GM21390 (cell line): ENCODE measurements around the gene GORASP1.

ENCODE experiments used
- ATAC-seq: cut with Tn5 transposase; IDR thresholded peaks from one replicate; pipeline ENCODE4 v1.9.1; 2021; ENCODE audit not compliant: unreplicated experiment

GORASP1 gene

DNA sequence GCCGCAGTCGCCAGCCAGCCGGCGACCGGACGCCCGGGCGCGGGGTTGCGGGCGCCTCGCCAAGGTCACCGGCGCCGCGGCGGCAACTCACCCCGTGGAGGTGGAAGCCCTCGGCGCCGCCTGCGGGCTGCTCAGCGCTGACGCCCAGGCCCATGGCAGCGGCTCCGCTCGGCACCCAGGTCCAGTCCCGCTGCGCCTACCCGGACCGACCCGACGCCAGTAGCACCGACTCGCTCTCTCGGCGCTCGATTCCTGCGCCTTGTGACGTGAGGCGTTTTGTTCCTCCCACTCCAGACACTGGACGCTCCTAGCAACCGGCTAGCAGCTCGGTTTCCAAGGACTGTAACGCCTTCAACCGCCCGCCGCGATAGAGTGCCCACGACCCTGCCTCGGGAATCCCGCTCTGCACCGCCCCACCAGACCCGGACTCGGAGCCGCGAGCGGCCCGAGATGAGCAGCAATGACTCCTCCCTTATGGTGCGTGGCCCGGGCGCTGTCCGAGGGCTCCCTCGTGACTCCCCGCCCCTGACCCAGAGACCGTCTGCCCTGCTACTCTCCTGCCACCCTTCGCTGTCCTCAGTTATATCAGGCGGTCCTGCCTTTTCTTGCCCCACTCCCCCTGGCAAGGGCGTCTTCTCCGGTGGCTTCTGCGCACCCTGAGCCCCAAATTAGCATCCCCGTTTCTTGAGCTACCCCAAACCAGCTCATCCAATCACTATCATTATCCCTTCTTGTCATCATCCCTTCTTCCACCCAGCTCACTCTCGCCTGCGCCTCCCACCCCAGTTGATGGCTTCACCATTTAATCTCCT, at the start of gene GORASP1, which contains the start of gene TTC21A:
TSS of gene GORASP1 (minus strand) at position 240 of the 812 bp plus-strand sequence. CDS start at position 154, 86 bp downstream.
TSS of gene TTC21A (plus strand) at position 293 of the 812 bp plus-strand sequence. CDS start at position 451, 158 bp downstream.
- ATAC-seq, result peak; percentile 50

DNA sequence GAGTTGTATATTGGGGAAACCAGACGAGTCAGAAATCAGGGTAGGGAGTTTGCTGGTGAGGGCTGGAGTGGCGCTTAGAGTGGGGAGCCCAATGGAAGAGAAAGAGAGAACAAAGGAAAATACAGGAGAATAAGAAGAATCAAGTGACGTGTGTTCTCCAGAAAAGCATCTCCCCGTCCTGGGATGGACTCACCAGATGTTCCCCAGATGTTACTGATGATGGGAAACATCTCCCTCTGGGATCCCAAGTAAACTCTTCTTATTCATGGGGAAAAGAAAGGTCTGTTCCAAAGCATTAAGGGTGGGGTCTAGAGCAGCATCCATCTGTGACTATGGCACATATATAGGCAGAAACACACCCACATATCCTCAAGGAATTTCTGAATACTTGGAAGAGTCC, 49.0 kb upstream of the GORASP1 start:
- no peak for ATAC-seq

DNA sequence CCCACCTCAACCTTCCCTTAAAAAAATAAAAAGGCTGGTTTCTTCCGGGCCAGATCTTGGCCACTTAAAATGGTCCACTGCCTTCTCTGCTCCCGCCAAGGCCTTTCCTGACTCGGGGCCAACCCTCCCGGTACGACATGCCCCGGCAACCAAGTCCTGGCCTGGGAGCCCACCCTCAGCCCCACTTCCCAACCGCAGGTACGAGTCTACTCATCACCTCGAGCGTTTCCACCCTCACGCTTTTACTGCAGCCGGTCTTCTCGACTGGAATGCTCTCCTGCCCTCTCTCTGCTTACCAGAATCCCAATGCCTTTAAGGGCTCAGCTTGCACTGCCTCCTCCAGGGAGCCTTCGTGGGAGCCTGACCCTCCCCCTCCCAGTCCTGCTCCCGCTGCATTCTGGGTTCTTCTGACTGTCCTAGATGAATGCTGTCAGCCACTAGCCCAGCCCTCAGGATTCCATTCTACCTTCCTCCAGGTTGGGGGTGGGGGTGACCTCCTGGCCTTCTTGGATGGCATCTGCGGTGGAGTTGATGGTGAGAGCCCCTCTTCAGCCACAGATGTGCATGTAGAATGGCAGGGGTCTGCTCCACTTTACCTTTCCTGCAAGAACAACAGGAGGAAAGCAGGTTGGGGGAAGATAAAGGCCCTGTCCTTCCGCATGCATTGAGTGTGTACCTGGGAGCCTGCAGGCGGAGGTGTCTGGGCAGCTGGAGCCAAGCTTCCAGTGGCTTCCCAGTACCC, 47.0 kb upstream of the GORASP1 start:
- no peak for ATAC-seq

DNA sequence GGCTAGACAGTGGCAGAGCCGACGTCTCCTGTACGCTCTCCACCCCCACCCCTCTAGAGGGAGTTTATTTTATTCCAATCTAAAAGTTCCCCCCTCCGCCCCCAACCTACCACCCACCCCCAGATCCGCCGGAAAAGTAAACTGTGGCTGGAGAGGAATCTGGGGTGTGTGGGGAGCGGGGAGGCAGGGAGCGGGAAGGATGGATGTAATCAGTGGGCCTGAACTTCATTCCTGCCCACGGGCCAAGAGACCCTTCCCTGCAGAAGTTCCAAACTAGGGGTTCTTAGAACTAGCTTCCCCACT, 46.5 kb upstream of the GORASP1 start:
- ATAC-seq, result no peak

DNA sequence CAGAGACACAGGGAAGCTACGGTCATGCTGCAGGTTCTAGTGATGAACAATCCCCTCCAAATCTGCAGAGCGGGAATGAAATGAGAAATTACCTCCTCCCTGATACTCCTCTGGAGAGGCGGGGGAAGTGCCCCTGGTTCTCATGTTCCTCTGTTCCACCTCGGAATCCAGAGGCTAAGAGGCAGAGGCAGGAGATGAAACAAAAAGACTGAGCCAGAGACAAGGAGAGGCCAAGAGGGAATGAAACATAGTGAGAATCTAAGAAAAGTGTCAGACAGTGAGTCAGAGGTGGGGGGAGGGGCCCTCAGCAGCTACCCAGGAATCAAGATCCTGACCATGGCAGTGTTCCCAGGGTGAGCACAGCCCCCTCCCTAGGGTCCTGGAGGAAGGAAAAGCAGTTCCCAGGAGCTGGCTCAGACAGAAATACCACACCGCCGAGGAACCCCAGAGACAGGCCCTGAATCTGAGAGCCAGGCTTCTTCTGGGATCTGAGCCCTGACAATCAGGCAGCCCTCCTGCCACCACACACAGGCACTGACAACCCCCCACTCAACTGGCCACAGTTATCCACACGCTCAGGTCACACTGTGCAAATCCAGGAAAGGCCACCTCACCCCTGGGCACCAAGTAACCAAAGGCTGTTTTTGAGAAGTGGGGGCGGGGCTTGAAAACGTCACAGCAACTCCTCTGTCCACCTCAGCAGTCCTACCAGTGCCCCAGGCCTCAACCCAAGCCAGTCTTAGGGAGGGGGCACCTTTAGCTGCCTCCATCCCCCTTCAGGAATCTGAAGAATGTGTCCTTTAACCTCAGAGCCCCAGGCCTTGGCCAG, 43.6 kb upstream of the GORASP1 start:
- no peak for ATAC-seq

DNA sequence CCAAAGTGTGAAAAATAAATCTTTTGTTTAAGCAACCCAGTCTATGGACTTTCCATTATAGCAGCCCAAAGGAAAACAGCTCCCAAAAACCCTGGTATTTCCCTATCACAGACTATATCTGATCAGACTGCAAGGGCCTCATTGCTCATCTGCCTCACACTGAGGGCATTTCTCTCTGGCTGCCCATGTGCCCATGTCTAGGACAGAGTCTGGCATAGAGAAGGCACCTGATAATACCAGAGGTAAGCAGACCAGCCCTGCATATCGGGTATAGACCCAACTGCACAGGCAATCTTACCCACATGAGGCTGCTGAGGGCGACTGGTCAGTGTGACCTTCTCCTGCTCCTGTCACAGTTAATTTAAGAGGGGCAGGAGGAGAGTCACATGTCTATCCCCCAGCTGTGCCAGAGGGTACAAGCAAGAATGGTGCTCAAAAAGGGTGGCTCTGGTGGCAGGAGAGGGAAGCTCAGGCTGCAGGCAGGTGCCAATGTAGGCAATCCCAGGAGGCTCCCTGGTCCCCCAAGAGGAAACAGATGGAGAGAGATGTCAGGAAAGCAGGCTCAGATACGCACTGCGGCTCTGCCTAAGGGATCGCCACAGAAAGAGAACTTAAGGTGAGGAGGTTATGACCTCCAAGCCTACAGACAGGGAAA, 42.8 kb upstream of the GORASP1 start:
- ATAC-seq, result no peak

DNA sequence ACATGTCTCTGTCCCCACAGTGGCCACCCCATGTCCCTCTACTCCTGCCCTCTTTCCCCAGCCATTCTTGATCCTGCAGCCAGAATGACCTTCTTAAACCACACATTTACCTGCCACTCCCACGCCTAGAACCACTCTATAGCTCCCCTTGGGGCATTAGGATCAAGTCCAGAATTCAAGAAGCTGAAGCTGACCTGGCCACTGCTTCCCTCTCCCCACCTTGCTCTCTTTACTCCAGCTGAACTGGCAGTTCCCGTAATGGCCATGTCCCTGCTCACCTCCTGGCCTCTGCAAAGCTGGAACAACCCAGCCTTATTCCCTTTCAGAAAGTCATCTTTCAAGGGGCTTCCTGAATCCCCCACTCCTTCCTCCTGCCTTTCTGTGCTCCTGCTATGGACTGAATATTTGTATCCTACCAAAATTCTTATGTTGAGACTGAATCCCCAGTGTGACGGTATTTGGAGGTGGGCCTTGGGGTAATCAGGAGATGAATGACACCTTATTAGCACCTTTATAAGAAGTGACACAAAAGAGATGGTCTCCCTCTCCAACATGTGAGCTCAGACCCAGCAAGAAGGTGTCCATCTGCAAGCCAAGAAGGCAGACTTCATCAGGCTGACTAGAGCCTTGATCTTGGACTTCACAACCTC, 42.2 kb upstream of the GORASP1 start:
- ATAC-seq, result no peak

DNA sequence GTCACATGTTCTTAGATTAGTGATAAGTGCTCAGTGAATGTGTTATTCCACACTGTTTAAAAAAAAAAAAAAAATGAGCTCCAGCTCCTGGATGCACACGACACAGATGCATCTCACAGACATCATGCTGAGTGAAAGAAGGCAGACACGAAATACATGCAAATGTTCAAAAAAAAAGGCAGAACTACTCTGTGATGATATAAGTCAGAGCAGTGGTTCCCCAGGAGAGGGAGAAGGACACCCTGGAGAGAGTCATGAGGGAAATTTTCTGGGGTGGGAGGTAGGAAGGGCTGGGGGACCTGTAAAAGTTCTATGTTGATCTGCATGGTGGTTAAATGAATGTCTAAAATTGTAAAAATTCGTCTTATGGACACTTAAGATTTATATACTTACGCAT, 41.6 kb upstream of the GORASP1 start:
- ATAC-seq, result no peak

DNA sequence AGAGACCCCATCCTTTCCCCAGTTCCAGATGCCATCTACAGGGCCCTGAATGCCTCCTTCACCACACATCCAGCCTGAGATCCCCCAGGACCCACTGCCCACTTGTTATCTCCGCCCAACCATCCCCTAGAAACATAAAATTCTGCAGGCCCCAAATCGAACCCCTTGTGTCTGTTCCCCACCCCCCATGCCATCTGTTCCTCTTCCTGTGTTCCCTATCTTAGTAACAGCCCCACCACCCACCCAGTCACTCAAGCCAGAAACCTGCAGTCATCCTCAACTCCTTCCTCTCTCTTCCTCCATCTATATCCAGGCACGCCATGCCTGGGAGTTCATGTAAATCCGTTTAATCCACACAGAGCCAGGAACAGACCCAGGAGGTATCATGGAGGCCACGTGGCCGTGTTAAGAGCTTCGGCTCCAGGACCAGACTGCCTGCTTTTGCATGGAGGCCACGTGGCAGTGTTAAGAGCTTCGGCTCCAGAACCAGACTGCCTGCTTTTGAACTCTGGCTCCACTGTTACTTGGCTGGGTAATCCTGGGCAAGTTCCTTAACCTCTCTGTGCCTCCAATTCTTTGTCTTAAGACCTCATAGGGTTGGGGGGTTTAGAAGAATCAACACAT, 41.1 kb upstream of the GORASP1 start:
- ATAC-seq, result no peak

DNA sequence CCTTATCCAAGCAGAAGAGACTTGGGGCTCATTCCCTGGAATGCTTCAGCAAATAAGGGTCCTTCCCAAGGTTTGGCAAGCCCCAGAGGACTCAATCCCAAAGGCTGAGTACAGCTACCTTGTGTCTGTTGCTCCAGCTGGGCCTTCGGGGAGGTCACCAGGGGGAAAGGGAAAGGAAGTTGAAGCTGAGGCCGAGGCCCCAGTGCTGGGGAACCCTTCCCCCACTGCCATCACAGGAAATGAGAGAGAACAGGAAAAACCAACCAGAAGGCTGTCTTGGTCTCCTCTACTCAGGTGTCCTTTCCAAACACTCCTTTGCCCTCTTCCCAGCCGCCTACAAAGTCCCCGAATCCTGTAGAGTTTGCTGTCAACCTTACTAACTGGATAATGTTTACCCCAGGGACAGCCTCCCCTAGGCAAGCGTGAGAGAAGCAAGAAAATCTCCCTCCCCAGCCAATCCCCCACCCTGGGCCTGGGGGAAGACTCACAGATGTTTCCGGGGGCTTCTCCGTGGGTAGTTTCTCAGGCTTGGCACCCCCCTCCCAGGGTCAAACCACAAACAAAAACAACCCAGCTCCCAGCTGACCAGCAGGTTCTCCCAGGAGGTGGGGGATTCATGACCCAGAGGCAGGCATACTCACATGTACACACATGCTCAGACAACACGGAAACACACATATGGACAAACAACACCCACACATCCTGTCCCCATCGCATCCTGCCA, 40.4 kb upstream of the GORASP1 start:
- ATAC-seq, result no peak

DNA sequence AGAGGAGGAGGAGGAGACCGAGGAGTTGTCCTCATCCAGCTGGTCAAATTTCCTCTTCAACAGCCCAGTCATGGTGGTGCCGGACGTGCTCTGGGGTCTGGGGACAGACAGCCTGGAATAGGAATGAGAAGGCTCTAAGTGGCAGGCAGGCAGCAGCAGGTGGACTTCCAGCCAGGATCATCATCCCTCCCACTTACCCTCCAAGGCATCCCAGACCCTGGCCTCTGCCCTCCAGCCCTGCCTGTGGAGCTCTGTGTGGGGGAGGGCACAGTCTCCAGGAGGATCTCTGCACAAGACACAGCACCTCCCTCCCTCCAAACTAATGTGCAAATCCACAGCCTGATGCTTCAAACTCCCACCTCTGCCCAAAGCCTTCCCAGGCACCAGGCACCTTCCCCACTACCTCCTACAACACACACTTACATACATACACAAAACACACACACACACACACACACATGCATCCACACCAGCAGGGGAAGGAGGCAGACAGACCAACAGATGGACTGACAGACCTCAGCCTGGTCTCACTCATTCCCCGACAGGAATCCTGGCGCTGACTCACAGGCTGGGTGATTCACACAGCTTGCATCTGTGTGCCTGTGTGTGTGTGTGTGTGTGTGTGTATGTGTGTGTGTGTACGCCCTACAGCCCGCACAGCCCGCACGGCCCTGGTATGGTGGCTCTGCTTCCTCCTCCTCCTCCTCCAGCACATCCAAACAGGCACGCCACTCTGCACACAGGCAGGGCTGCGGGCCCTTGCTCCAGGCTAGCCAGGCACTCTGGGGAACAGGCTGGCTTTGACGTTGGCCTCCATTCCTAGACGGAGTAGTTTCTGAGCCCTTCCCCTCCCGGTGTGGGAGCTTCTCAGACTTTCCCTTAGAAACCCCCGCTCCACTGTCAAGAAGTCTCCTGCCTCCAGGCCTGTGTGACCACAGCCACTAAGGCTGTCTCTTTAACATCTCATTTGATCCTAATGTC, 39.5 kb upstream of the GORASP1 start:
- no peak for ATAC-seq

DNA sequence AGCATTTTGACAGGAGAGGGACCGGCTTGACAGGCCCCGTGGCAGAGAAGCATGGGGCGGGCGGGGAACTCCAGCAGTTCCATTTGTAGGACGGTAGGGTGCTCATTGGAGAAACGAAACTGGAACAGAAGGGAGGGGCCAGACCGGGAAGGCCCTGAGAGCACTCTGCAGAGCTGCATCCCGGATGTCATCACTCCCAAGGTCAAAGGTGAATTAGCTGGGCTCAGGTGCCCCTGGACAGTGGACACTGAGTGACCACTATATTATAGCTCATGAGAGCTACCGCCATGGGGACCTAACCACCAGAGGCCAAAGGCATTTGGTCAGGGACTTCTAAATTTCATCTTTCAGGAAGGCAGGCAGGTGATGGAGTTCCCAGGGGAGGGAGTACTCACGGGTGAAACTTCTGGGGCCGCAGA, 38.7 kb upstream of the GORASP1 start:
- ATAC-seq, result no peak

DNA sequence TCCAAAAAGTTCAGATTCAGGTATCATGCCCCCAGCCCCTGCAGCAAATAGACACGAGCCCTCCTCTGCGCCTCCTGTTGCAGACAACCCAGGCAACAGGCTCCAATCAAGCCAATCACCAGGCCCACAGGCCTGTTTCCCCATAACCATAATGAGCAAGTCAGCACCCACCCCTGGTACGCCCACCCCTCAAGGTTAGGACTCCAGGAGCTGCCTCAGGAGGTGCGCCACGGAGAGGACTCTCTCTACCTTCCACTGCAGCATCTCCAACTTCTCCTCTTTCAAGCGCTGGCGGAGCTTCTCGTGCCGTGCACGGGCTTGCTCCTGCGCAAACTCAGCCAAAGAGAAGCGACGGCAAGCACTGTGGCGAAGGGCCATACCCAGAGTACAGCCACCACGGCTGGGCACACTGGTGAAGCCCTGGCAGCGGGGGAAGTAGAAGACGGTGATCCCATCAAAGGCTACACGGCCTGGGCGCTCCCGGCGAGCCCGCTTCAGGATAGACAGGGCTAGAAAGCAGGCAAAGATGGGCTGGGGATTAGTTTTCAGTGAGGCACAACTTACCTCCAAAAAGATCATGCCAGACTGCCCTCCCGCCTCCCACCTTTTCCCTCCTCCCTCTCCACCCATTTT, 37.4 kb upstream of the GORASP1 start:
- ATAC-seq, result no peak

DNA sequence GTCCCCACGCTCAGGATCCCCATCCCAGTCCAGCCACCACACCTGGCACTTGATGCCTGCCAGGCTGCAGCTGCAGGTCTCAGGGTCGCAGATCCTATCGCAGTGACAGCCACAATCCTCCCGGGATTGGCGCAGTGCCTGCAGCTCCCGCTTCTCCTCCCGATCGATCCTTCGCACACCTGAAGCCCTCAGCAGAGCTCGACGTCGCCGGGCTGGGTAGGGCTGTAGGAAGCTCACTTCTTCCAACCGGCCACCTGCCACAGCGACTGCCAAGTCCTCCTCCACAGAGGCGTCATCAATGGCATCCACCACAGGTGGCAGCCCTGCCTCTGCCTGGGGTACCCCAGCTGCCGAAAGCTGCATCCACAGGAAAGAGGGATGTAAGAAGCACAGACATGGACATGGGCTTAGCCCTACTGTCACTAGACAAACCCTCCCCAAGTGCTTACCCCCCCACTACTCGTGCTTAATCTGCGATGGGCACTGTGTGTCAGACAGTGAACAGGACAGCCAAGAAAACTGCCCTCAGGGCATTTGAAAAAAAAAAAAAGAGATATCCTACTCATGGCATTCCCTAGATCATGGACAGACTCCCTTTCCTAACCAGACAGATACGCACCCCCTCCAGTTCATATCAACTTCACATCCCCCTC, 36.8 kb upstream of the GORASP1 start:
- no peak for ATAC-seq

DNA sequence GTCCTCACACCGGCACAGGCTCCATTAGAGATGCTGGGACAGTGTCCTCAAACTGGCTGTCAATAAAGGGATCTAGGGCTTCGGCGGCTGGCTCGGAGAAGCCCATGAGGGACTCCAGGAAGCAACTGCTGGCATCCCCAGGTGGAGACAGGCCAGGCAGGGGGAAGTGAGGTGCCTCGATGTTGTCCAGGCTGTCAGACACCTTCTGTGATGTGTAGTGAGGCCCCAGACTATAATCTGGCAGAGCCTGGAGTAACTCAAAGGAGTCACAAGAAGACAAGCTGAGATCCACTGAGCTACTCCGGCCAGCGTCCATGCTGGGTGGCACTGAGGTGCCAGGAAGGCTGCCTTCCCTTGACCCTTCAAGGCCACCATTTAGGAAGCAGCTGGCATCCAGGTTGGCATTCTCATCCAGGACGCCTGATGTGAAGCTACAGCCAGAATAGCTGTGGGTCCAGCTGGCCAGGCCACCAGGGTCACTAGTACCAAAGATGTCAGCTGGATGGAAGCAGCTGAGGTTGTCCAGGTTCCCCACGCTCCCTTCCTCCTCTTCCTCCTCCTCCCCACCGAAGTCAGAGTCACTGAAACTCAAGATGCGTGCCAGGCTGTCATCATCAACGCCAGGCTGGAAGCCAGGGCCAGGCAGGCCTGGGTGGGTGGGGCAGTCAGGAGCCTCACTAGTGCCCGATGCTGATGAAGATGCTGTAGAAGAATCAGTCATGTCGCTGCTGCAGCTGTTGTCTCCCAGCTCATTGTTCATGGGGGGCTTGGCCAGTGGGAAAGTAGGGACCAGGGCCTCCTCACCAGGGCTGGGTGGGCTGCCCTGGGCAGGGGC, 35.8 kb upstream of the GORASP1 start:
- no peak for ATAC-seq

DNA sequence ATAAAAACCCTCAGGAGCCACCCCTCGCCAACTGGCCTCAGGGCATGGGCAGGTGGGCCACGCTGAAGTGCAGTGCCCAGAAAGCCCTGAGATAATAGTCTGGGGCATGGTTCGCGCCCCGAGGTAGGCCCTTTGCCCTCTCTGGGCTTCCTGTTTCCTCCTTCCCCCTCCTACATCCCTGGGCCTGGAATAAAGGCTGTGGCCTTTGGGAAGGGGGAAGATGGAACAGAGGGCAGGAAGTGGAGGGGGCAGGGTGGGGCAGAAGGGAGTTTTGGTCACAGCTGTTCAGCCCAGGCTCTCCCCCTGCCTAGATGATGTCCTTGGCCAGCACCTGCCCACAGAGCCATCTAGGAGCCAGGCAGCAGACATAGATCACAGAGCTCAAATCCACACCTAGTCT, 34.6 kb upstream of the GORASP1 start:
- ATAC-seq, result no peak
